Psoas muscle (tissue), 8 donors: Measurements from ENCODE around the gene ZNF664. TPM values are rescaled to one million over a fixed set of nuclear protein-coding genes. Genes with fewer than 3 reads are reported as not detected.

ENCODE experiments used
- ATAC-seq, 4 donors: fragments of 200-7000 bp; cut with Tn5 transposase; one replicate each; pipeline ENCODE4 v1.9.1; 2020; ENCODE audit warnings: moderate library complexity in 3 of 4, mild to moderate bottlenecking in 2 of 4
- DNase-seq, 2 donors: peaks; one replicate each; pipeline ENCODE4 v3.0.0-alpha.2; 2020
- H3K27ac ChIP-seq: fragments of 200-600 bp; one replicate; pipeline ENCODE4 v1.8.0; 2022
- H3K27me3 ChIP-seq, 3 donors: fragments of 200-600 bp in 1 of 3; one replicate each; pipeline versions ENCODE4 v1.6.1 to v1.8.0; 2013 to 2022; ENCODE audit warnings: low read length in 2 of 3, mild to moderate bottlenecking in 2 of 3, moderate library complexity in 1 of 3; ENCODE audit not compliant: insufficient read depth in 3 of 3
- H3K36me3 ChIP-seq, 2 donors: fragments of 200-600 bp in 1 of 2; one replicate each; pipeline versions ENCODE4 v1.6.1 to v1.8.0; 2013 to 2022; ENCODE audit warnings: low read depth in 1 of 2, mild to moderate bottlenecking in 1 of 2, moderate library complexity in 1 of 2; ENCODE audit not compliant: insufficient read depth in 1 of 2
- H3K4me1 ChIP-seq: fragments of 200-600 bp; one replicate; pipeline ENCODE4 v1.8.0; 2022
- H3K4me3 ChIP-seq: fragments of 200-600 bp; one replicate; pipeline ENCODE4 v1.8.0; 2022; ENCODE audit warnings: mild to moderate bottlenecking
- H3K9me3 ChIP-seq: fragments of 200-600 bp; one replicate; pipeline ENCODE4 v1.8.0; 2022
- CTCF ChIP-seq: fragments of 200-600 bp; IDR thresholded peaks from one replicate; pipeline ENCODE4 v1.8.0; 2022; ENCODE audit warnings: antibody characterized with exemption
- WGBS, 3 donors: extraction: QIAGEN DNeasy Blood & Tissue Kit; methylation state at CpG; one replicate each; pipeline versions ENCODE4 v1.1.6 to v1.1.7; 2013; 5-methylcytosine and 5-hydroxymethylcytosine counted together
- intact Hi-C, 2 donors: fragments of 100-400 bp; cut with DNase I; formaldehyde crosslinking; loops; one replicate each; pipeline versions ENCODE4 v1.11.0 to v1.14.2; 2022
- polyA plus RNA-seq, 3 donors: library from polyadenylated mRNA; stranded (reverse); fragments of 200-250 nt; gene quantifications; one replicate each; pipeline ENCODE4 v1.2.3, GENCODE V29; 2013
- total RNA-seq, 4 donors: library from RNA; stranded (reverse); fragmentation: NEBNext Ultra II Directional in 2 of 4; extraction: Animal tissue kit (Norgen Biotek cat#: 25700) in 2 of 4; gene quantifications; one replicate each; pipeline versions ENCODE4 v1.2.1 to v1.2.4, GENCODE V29; 2021 to 2023
- donor health status: healthy with polysubstance abuse.
- donor health status: DM: no; HTN: no; CAD: no; lungs with moderate emphysema.
- donor health status: Bipolar disorder and iron deficiency.
- donor health status: healthy.
- donor health status: DM: yes; HTN: yes; CAD: no.
- donor health status: DM: no; HTN: no; CAD: no.
- donor health status: DM: no; HTN: no; CAD: no.
- donor health status: DM: yes; HTN: yes; CAD: no.

Gene ZNF664
- total and polyA plus RNA-seq, 7 donors = 25.1 to 69.3 (median 39.1) TPM

- no peak for ATAC-seq
- no peak overlapping the region for H3K27ac ChIP-seq
- no peak overlapping the region for H3K4me3 ChIP-seq
- H3K9me3 ChIP-seq = no peaks in the 10 kb centered on the region
- DNase-seq = no peak
- TF ChIP-seq CTCF = no peak
- peaks cover 29% of the 10 kb centered on the region for H3K4me1 ChIP-seq
- intact Hi-C loops = loop anchor here in 1 of 2 donors (10.0 kb wide), 1 partner anchor 514 kb away; no protein-coding TSS in a partner anchor
- no peaks in the 10 kb centered on the region for H3K36me3 ChIP-seq
- WGBS, 3 donors = 90 to 93% (median 92%) methylated on average over 5 of the region's 5 CpGs
- H3K27me3 ChIP-seq = no peaks in the 10 kb centered on the region
Measured at GRCh38 chr12:124031058-124031457, 58.0 kb downstream of the ZNF664 start.

GRCh38 chr12:124032265-124032886, 59.4 kb downstream of the ZNF664 start:
- Histone ChIP-seq H3K27me3 (no peaks in the 10 kb centered on the region), H3K36me3 (no peaks in the 10 kb centered on the region), H3K9me3 (no peaks in the 10 kb centered on the region), H3K4me1 (peaks cover 18% of the 10 kb centered on the region), H3K27ac (no peak overlapping the region), H3K4me3 (no peak overlapping the region)
- DNase-seq = no peak
- peak; percentile 51 to 62 (median 56) for ATAC-seq
- peak; percentile 84 for TF ChIP-seq CTCF
- intact Hi-C loops = loop anchor here in 1 of 2 donors (2.0 to 10.0 kb wide), 2 partner anchors 512 to 738 kb away; no protein-coding TSS in a partner anchor
- 45 to 53% (median 46%) methylated on average over 9 of the region's 9 CpGs for WGBS, 3 donors

GRCh38 chr12:124033859-124034258, 60.8 kb downstream of the ZNF664 start:
- intact Hi-C loops = loop anchor here in 1 of 2 donors (2.0 to 10.0 kb wide), 2 partner anchors 511 to 737 kb away; no protein-coding TSS in a partner anchor
- Histone ChIP-seq H3K4me1 (peaks cover 3% of the 10 kb centered on the region), H3K27me3 (no peaks in the 10 kb centered on the region), H3K9me3 (no peaks in the 10 kb centered on the region), H3K27ac (no peak overlapping the region), H3K36me3 (no peaks in the 10 kb centered on the region), H3K4me3 (no peak overlapping the region)
- TF ChIP-seq CTCF = no peak
- ATAC-seq (no peak), DNase-seq (no peak)
- whole genome bisulfite sequencing, 3 donors = 92 to 98% (median 92%) methylated on average over 2 of the region's 2 CpGs

- H3K9me3 ChIP-seq = no peaks in the 10 kb centered on the region
- no peaks in the 10 kb centered on the region for H3K27me3 ChIP-seq
- WGBS, 3 donors = 80 to 82% (median 80%) methylated on average over 11 of the region's 11 CpGs
- DNase-seq (no peak), ATAC-seq (no peak)
- no peak for TF ChIP-seq CTCF
- intact Hi-C loops = loop anchor here in 1 of 2 donors (10.0 kb wide), 1 partner anchor 511 kb away; no protein-coding TSS in a partner anchor
- no peak overlapping the region for H3K4me3 ChIP-seq
- H3K36me3 ChIP-seq = no peaks in the 10 kb centered on the region
- H3K4me1 ChIP-seq = peaks cover 3% of the 10 kb centered on the region
- no peak overlapping the region for H3K27ac ChIP-seq
Measured at GRCh38 chr12:124034297-124034696, 61.3 kb downstream of the ZNF664 start.
